ENCODE results near the gene YY1. TPM values are rescaled to one million over a fixed set of nuclear protein-coding genes. Genes with fewer than 3 reads are reported as not detected.
A peak's percentile ranks its signal among the peaks of the same experiment; 100 is the strongest.

Gene YY1
- total RNA-seq, 4 donors from 2014 or later = 50.0 to 67.4 (median 55.6) TPM

GRCh38 chr14:100290607-100291304, 51.8 kb downstream of the YY1 start:
- no peak for DNase-seq
- 70 to 84% methylated on average over 7 to 12 of the region's 12 CpGs for WGBS, 2 donors
- H3K9me3 ChIP-seq = no peaks in the 10 kb centered on the region
- intact Hi-C loops (cut with DNase I) = no loop called here
- H3K4me3 ChIP-seq (replicated peaks in 1 of 3) = no peak overlapping the region
- H3K4me1 ChIP-seq = peaks cover 86 to 94% of the 10 kb centered on the region in 2 donors
- H3K36me3 ChIP-seq = peaks cover 25 to 27% of the 10 kb centered on the region in 2 donors
- TF ChIP-seq POLR2A (IDR thresholded peaks at IDR 0.05) (no peak), CTCF (IDR thresholded peaks at IDR 0.05) (no peak)
- no peaks in the 10 kb centered on the region for H3K27me3 ChIP-seq
- H3K27ac ChIP-seq = peak overlapping the region; percentile 77 to 93 (median 87)

- Histone ChIP-seq H3K27me3 (no peaks in the 10 kb centered on the region), H3K4me1 (peaks cover 86 to 94% of the 10 kb centered on the region in 2 donors), H3K27ac (peak overlapping the region; percentile 14 to 93 (median 87)), H3K4me3 (replicated peaks in 1 of 3) (no peak overlapping the region), H3K36me3 (peaks cover 25 to 27% of the 10 kb centered on the region in 2 donors), H3K9me3 (no peaks in the 10 kb centered on the region)
- intact Hi-C loops (cut with DNase I) = no loop called here
- DNase-seq = no peak
- WGBS, 2 donors = 80 to 91% methylated on average over 5 to 8 of the region's 13 CpGs
- no peak for TF ChIP-seq CTCF (IDR thresholded peaks at IDR 0.05)
- no peak for TF ChIP-seq POLR2A (IDR thresholded peaks at IDR 0.05)
Observed at GRCh38 chr14:100291305-100292075, 52.5 kb downstream of the YY1 start.

GRCh38 chr14:100292301-100292775, 53.4 kb downstream of the YY1 start:
- intact Hi-C loops (cut with DNase I) = no loop called here

GRCh38 chr14:100292776-100293461, 54.0 kb downstream of the YY1 start:
- Histone ChIP-seq H3K9me3 (no peaks in the 10 kb centered on the region), H3K4me1 (peaks cover 84 to 94% of the 10 kb centered on the region in 2 donors), H3K36me3 (peaks cover 25 to 27% of the 10 kb centered on the region in 2 donors), H3K4me3 (replicated peaks in 1 of 3) (no peak overlapping the region), H3K27me3 (no peaks in the 10 kb centered on the region), H3K27ac (peak overlapping the region; percentile 72 to 92 (median 87))
- DNase-seq = peak in 1 of 2 donors; percentile 18
- TF ChIP-seq CTCF (IDR thresholded peaks at IDR 0.05) (no peak), POLR2A (IDR thresholded peaks at IDR 0.05) (no peak)
- WGBS, 2 donors = 89% methylated on average over 7 to 14 of the region's 42 CpGs
- intact Hi-C loops (cut with DNase I) = no loop called here

More at GRCh38 chr14:100292301-100292775, 53.4 kb downstream of the YY1 start:
- peaks cover 25 to 27% of the 10 kb centered on the region in 2 donors for H3K36me3 ChIP-seq
- TF ChIP-seq POLR2A (IDR thresholded peaks at IDR 0.05) = no peak
- TF ChIP-seq CTCF (IDR thresholded peaks at IDR 0.05) = no peak
- H3K4me3 ChIP-seq (replicated peaks in 1 of 3) = no peak overlapping the region
- H3K27ac ChIP-seq = peak overlapping the region in 2 of 3 donors; percentile 92 to 93
- 97 to 99% methylated on average over 16 to 61 of the region's 61 CpGs for WGBS, 2 donors
- no peaks in the 10 kb centered on the region for H3K27me3 ChIP-seq
- peak in 1 of 2 donors; percentile 10 for DNase-seq
- H3K9me3 ChIP-seq = no peaks in the 10 kb centered on the region
- H3K4me1 ChIP-seq = peaks cover 85 to 94% of the 10 kb centered on the region in 2 donors

All from thyroid gland (tissue), 4 donors.